Measurements from ENCODE around the gene CNR1. TPM values are rescaled to one million over a fixed set of nuclear protein-coding genes. Genes with fewer than 3 reads are reported as not detected.

The CNR1 gene
- total RNA-seq, 1 donor from 2014 or later = 6.3 TPM

- TF ChIP-seq CTCF (IDR thresholded peaks at IDR 0.05; ENCODE audit: unreplicated experiment) = no peak
- Mint-ChIP-seq H3K9me3 (no peaks in the 10 kb centered on the region), H3K27ac (no peak overlapping the region), H3K4me1 (peaks cover 21% of the 10 kb centered on the region), H3K4me3 (no peak overlapping the region), H3K36me3 (no peaks in the 10 kb centered on the region), H3K27me3 (ENCODE audit: low read depth) (peaks cover 56% of the 10 kb centered on the region)
- no peak for DNase-seq (ENCODE audit: low spot score in 2 of 2, unreplicated experiment in 2 of 2)
Observed at GRCh38 chr6:88168362-88168761, 2.2 kb upstream of the CNR1 start.

GRCh38 chr6:88167352-88167937 lies 1.3 kb upstream of the CNR1 start:
- no peak overlapping the region for H3K27ac Mint-ChIP-seq
- no peak for TF ChIP-seq CTCF (IDR thresholded peaks at IDR 0.05; ENCODE audit: unreplicated experiment)

GRCh38 chr6:88166493-88167351 lies 575 bp upstream of the CNR1 start:
- Mint-ChIP-seq H3K9me3 (no peaks in the 10 kb centered on the region), H3K27ac (peak overlapping the region; percentile 68), H3K36me3 (no peaks in the 10 kb centered on the region), H3K27me3 (ENCODE audit: low read depth) (peaks cover 56% of the 10 kb centered on the region), H3K4me1 (peaks cover 21% of the 10 kb centered on the region), H3K4me3 (peak overlapping the region; percentile 78)
- no peak for TF ChIP-seq CTCF (IDR thresholded peaks at IDR 0.05; ENCODE audit: unreplicated experiment)
- peak in 1 of 2 experiments; percentile 47 for DNase-seq (ENCODE audit: low spot score in 2 of 2, unreplicated experiment in 2 of 2)

More at GRCh38 chr6:88167352-88167937, 1.3 kb upstream of the CNR1 start:
- peak overlapping the region; percentile 61 for H3K4me3 Mint-ChIP-seq
- peaks cover 56% of the 10 kb centered on the region for H3K27me3 Mint-ChIP-seq (ENCODE audit: low read depth)
- H3K9me3 Mint-ChIP-seq = no peaks in the 10 kb centered on the region
- peaks cover 21% of the 10 kb centered on the region for H3K4me1 Mint-ChIP-seq
- no peaks in the 10 kb centered on the region for H3K36me3 Mint-ChIP-seq
- DNase-seq (ENCODE audit: low spot score in 2 of 2, unreplicated experiment in 2 of 2) = peak in 1 of 2 experiments; percentile 52

- peaks cover 21% of the 10 kb centered on the region for H3K4me1 Mint-ChIP-seq
- H3K36me3 Mint-ChIP-seq = no peaks in the 10 kb centered on the region
- H3K27ac Mint-ChIP-seq = peak overlapping the region; percentile 74
- TF ChIP-seq CTCF (IDR thresholded peaks at IDR 0.05; ENCODE audit: unreplicated experiment) = no peak
- peak overlapping the region; percentile 82 for H3K4me3 Mint-ChIP-seq
- peaks cover 48% of the 10 kb centered on the region for H3K27me3 Mint-ChIP-seq (ENCODE audit: low read depth)
- H3K9me3 Mint-ChIP-seq = no peaks in the 10 kb centered on the region
- DNase-seq (ENCODE audit: low spot score in 2 of 2, unreplicated experiment in 2 of 2) = no peak
Observed at GRCh38 chr6:88165087-88165843, 882 bp downstream of the CNR1 start.

GRCh38 chr6:88164061-88164460 lies 2.1 kb downstream of the CNR1 start:
- TF ChIP-seq CTCF (IDR thresholded peaks at IDR 0.05; ENCODE audit: unreplicated experiment) = no peak
- DNase-seq (ENCODE audit: low spot score in 2 of 2, unreplicated experiment in 2 of 2) = no peak
- H3K9me3 Mint-ChIP-seq = no peaks in the 10 kb centered on the region
- H3K36me3 Mint-ChIP-seq = no peaks in the 10 kb centered on the region
- peaks cover 21% of the 10 kb centered on the region for H3K4me1 Mint-ChIP-seq
- H3K4me3 Mint-ChIP-seq = peak overlapping the region; percentile 82
- peaks cover 36% of the 10 kb centered on the region for H3K27me3 Mint-ChIP-seq (ENCODE audit: low read depth)
- H3K27ac Mint-ChIP-seq = no peak overlapping the region
